ENCODE measurements around the gene TPK1.

TPK1 gene

GRCh38 chr7:144641389-144642044, 194.3 kb downstream of the TPK1 start:
- no peak for DNase-seq (ENCODE audit: extremely low read depth, low read depth)
- TF ChIP-seq CTCF (IDR thresholded peaks at IDR 0.05; ENCODE audit: low read depth, low read length, missing control alignments): no peak
- no peak overlapping the region for H3K4me3 ChIP-seq (replicated peaks; ENCODE audit: low read depth, low read length)

- no peak overlapping the region for H3K4me3 ChIP-seq (replicated peaks; ENCODE audit: low read depth, low read length)
- no peak for DNase-seq (ENCODE audit: extremely low read depth, low read depth)
Measured at GRCh38 chr7:144632724-144633123, 203.1 kb downstream of the TPK1 start.

DNA sequence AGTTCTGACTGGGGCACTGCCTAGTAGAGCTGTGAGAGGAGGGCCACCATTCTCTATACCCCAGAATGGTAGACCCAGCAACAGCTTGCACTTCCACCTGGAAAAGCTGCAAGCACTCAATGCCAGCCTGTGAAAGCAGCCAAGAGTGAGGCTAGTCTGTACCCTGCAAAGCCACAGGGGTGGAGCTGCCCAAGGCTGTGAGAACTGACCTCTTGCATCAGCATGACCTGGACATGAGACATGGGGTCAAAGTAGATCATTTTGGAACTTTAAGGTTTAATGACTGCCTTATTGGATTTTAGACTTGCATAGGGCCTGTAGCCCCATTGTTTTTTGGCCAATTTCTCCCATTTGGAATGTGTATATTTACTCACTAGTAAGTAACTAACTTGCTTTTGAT, 206.3 kb downstream of the TPK1 start:
- DNase-seq (ENCODE audit: extremely low read depth, low read depth): no peak
- TF ChIP-seq CTCF (IDR thresholded peaks at IDR 0.05; ENCODE audit: low read depth, low read length, missing control alignments): no peak
- no peak overlapping the region for H3K4me3 ChIP-seq (replicated peaks; ENCODE audit: low read depth, low read length)

More at GRCh38 chr7:144632724-144633123, 203.1 kb downstream of the TPK1 start:
- TF ChIP-seq CTCF (IDR thresholded peaks at IDR 0.05; ENCODE audit: low read depth, low read length, missing control alignments): no peak

DNA sequence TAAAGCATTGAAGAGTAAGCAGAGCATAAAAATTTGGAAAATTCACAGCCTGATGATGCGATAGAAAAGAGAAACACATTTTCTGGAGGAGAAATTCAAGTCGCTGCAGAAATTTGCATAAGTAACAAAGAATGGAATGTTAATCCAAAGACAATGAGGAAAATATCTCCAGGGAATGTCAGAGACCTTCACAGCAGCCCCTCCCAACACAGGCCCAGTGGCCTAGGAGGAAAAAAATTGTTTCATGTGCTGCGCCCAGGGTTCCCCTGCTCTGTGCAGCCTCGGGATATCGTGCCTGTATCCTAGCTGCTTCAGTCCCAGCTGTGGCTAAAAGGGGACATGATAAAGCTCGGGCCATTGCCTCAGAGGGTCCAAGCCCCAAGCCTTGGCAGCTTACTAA, 206.8 kb downstream of the TPK1 start:
- H3K4me3 ChIP-seq (replicated peaks; ENCODE audit: low read depth, low read length): no peak overlapping the region

GRCh38 chr7:144628176-144628575, 207.7 kb downstream of the TPK1 start:
- no peak overlapping the region for H3K4me3 ChIP-seq (replicated peaks; ENCODE audit: low read depth, low read length)
- no peak for TF ChIP-seq CTCF (IDR thresholded peaks at IDR 0.05; ENCODE audit: low read depth, low read length, missing control alignments)
- DNase-seq (ENCODE audit: extremely low read depth, low read depth): no peak

More for the DNA sequence above, 206.8 kb downstream of the TPK1 start:
- no peak for DNase-seq (ENCODE audit: extremely low read depth, low read depth)
- no peak for TF ChIP-seq CTCF (IDR thresholded peaks at IDR 0.05; ENCODE audit: low read depth, low read length, missing control alignments)

GRCh38 chr7:144622745-144623144, 213.1 kb downstream of the TPK1 start:
- TF ChIP-seq CTCF (IDR thresholded peaks at IDR 0.05; ENCODE audit: low read depth, low read length, missing control alignments): no peak

DNA sequence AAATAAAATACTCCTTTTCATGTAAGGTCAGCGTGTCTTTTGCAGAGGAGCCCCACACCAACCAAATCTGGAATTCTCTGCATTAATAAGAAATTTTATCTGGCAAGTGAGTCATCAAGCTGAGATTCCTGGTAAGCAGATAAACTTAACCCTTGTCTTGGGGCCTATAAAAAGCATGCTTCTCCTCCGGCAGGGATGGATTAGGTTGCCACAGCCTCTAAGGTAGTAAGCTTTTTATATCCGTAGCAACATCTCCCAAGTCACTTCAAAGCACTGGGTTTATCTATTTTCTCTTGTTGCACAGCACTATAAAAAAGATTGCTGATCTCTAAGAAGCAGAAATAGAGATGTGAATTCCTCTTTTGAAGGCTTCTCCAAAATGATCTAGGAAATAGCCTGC, 229.6 kb downstream of the TPK1 start:
- TF ChIP-seq CTCF (IDR thresholded peaks at IDR 0.05; ENCODE audit: low read depth, low read length, missing control alignments): no peak
- DNase-seq (ENCODE audit: extremely low read depth, low read depth): no peak
- H3K4me3 ChIP-seq (replicated peaks; ENCODE audit: low read depth, low read length): no peak overlapping the region

More at GRCh38 chr7:144622745-144623144, 213.1 kb downstream of the TPK1 start:
- no peak overlapping the region for H3K4me3 ChIP-seq (replicated peaks; ENCODE audit: low read depth, low read length)
- no peak for DNase-seq (ENCODE audit: extremely low read depth, low read depth)

Data from HFF-Myc (cell line).